K562 (cell line): ENCODE measurements around the gene ATP5F1A.

Experiments
- CTCF ChIP-seq, 3 experiments: IDR thresholded peaks in 2 of 3; conservative IDR thresholded peaks in 1 of 3; 2 replicates each; pipeline ENCODE4 v1.5.1; 2011 to 2012; ENCODE audit warnings: low read length in 3 of 3, mild to moderate bottlenecking in 3 of 3, control low read depth in 2 of 3, improper control_type of control experiment in 1 of 3, inconsistent platforms in 1 of 3, low read depth in 1 of 3, mixed read lengths in 1 of 3, moderate library complexity in 1 of 3; ENCODE audit not compliant: insufficient read depth in 2 of 3
- RAD21 ChIP-seq, 2 experiments: fragments of 250-450 bp in 1 of 2; fragments of 450-650 bp in 1 of 2; sonication (Bioruptor Pico) in 1 of 2; formaldehyde crosslinking in 1 of 2; IDR thresholded peaks in 1 of 2; conservative IDR thresholded peaks in 1 of 2; 2 replicates each; pipeline versions ENCODE4 v1.4.0 to v1.8.0; 2020 to 2022; ENCODE audit warnings: mild to moderate bottlenecking in 2 of 2, moderate library complexity in 1 of 2

- TF ChIP-seq RAD21 (CRISPR knock-in tag; conservative IDR thresholded peaks at IDR 0.05 in 1 of 2, IDR thresholded peaks at IDR 0.05 in 1 of 2): no peak
- TF ChIP-seq CTCF (IDR thresholded peaks at IDR 0.05 in 2 of 3, conservative IDR thresholded peaks at IDR 0.05 in 1 of 3; ENCODE audit: insufficient read depth in 2 of 3, low read depth in 1 of 3, low read length in 3 of 3): no peak
Observed at GRCh38 chr18:46096651-46097300, 1.3 kb downstream of the ATP5F1A start.
